Lower leg skin (tissue), 3 donors: ENCODE results near the gene EYA2.

ENCODE experiments used
- CTCF ChIP-seq, 3 donors: fragments of 450-650 bp; IDR thresholded peaks; one replicate each; pipeline ENCODE4 v1.5.1; 2016; ENCODE audit warnings: antibody characterized with exemption in 3 of 3, mild to moderate bottlenecking in 3 of 3, moderate library complexity in 2 of 3
- POLR2A ChIP-seq, 2 donors: fragments of 450-650 bp; IDR thresholded peaks; one replicate each; pipeline ENCODE4 v1.6.1; 2016 to 2017; ENCODE audit warnings: antibody characterized with exemption in 2 of 2, mild to moderate bottlenecking in 1 of 2, moderate library complexity in 1 of 2

- TF ChIP-seq CTCF (IDR thresholded peaks at IDR 0.05) (no peak), POLR2A (IDR thresholded peaks at IDR 0.05) (no peak)
Observed at GRCh38 chr20:47090835-47091234, 196.2 kb downstream of the EYA2 start.
